ENCODE results near the gene RAI14.
A peak's percentile ranks its signal among the peaks of the same experiment; 100 is the strongest.
"Not testable (repeated sequence)": the region's sequence is repeated elsewhere in the genome, so short reads cannot be mapped to it uniquely, and the experiment has no call there.

Gene RAI14

DNA sequence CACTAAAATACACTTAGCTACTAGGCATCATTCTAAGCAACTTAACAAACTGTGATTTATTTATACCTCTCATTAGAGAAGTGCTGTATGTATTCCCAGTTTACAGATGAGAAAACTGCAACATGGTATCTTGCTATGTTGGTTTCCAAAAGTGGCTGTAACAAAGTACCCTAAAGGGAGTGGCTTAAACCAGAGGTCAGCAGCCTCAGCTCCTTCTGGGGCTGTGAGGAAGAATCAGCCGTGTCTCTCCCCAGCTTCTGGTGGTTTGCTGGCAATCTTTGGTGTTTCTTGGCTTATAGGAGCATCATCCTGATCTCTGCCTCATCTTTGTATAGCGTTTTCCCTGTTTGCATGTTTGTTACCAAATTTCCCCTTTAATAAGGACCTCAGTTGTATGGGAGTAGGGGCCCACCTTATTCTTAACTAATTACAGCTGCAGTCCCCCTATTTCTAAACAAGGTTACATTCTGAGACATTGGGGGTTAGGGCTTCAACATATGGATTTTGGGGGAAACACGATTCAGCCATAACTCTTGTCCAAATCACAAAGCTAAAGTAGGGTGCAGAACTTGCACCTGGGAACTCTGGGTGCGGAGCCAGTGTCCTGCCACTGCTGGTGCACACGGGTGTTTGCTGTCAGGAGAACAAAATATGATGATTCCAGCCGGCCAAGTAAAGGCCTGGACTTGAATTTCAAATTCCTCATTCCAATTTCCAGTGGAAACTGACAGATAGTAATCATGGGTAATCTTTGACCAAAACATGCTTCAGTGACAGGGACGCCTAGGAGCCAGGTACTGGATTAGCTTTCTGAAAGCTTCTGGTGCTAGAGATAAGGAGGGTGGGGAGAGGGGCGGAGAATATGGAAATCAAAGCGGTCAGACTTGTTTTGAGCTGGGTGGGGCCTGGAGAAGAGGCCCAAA is 43.3 kb downstream of the RAI14 start:
- no peak for DNase-seq (ENCODE audit: low spot score)

DNA sequence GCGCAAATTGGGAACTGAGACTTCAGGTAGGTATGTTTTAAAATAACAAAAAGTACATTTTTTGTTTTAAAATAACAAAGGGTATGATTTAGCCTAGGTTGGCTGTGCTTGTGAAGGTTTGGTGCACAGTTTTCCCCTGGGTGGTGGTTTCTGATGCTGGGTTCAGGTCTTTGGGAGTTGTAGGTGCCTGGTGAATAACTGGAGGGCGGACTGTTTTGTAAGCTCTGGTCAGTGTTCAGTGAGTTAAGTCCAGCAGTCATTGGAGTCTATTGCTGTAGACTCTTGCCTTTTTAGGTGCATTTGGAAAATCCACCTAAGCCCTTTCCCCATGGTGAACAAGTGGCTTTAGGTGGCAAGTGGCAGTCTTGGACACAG is 43.9 kb downstream of the RAI14 start:
- no peak for DNase-seq (ENCODE audit: low spot score)

DNA sequence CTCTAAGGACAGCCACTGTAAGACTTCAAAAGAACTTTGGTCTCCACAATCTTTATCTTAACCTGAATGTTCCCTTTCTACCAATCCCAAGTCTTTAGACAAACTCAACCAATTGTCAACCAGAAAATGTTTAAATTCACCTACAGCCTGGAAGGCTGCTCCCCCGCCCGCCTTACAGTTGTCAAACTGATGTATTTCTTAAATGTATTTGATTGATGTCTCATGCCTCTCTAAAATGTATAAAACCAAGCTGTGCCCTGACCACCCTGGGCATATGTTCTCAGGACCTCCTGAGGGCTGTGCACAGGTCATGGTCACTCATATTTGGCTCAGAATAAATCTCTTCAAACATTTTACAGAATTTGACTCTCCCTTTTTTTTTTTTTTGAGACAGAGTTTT is 45.3 kb downstream of the RAI14 start:
- DNase-seq (ENCODE audit: low spot score): not testable (repeated sequence)

DNA sequence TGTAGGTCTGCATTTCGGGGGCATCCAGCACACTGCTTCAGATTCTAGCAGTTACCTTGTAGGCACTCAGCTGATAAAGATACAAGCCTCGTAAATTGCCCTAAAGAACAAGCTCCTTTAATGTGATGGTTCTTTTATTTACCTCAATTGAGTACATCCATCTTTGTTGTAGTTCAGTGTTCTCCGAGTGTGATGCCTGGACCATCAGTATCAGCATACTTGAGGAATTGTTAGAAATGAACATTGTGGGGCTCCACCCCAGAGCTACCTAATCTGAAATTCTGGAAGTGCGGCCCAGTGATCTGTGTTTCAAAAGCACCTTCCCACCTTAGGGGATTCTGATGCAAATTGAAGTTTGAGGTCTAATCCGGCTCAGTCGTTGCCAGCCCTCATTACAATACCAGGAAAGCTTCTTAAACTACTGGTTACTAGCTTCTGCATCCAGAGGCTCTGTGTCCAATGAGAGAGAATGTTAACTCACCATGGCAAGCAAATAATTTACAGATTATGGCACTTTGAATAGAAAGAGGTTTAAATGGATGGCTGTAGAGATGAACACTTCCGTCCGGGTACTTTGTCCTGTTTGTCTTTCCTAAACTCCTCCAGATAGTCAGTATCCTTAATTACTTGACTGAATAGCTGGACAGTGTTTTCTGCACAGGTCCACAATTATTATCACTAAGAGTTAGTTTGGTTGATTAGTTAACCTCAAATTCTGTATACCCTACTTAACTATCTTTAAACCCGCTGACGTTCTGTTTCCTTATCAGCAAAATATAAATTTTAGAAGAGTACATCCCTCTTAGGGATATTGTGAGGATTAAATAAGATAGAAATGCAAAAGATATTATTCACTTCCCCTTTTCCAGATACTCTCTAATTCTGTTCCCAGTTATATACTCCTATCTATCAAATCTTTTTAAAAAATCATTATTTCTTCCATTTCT is 47.9 kb downstream of the RAI14 start:
- DNase-seq (ENCODE audit: low spot score): no peak

DNA sequence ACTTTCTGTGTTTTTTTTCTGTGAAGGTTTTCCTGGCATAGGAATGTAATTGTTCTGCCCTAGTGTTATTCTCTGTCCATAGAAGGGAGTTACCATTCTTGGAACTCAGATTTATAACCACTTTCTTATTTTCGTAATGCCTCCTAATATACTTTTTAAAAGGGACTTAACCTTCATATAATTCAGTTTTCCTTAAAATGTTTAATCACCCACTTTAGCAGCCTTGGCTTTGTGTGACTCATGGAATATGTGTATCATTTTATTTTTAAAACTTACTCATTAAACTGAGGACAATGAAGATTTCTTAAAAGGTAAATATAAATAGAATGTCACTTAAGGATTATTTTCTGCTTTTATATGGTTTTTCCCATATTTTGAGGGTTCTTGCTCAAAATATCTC is 50.0 kb downstream of the RAI14 start:
- no peak for DNase-seq (ENCODE audit: low spot score)

DNA sequence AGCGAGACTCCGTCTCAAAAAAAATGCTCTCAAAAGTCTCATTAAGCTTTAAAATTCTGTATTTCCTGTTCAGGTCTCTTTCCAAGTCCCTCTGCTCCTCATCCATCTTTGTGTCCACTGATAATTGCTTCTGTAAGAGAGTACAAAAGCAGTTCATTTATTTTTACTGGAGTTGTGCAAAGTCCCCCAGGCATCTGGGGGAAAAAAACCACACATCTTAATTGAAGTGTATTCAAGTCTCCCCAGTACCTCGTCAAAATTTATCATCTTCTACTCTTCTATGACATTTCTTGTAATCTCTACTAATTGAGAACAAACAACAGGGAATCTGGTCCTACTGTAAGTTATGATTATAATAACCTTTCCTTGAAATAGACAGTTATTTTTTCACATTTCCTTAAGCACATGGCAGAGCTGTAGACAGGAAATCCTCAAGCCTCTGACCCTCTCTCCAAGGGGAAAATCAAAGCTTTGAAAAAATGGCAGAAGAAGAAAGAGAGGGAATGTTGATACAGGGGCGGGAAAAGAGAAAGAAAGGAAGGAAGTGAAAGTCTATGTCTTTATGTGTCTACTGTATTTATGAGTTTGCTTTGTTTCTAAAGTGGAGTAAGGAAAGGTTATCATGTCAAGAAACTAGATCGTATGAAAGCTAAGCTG is 51.5 kb downstream of the RAI14 start:
- DNase-seq (ENCODE audit: low spot score): no peak

DNA sequence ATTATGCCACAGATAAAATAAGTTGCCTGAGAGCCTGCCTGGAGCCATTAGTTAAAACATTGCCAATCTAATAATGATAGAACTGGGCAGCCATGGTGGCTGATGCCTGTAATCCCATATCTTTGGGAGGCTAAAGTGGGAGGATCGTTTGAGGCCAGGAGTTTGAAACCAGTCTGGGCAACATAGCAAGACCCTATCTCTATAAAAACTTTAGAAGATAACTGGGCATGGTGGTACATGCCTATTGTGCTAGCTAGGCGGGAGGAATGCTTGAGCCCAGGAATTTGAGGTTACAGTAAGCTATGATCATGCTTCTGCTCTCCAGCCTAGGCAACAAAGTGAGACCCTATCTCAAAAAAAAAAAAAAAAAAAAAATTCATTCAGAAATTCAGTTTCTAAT is 52.6 kb downstream of the RAI14 start:
- no peak for DNase-seq (ENCODE audit: low spot score)

DNA sequence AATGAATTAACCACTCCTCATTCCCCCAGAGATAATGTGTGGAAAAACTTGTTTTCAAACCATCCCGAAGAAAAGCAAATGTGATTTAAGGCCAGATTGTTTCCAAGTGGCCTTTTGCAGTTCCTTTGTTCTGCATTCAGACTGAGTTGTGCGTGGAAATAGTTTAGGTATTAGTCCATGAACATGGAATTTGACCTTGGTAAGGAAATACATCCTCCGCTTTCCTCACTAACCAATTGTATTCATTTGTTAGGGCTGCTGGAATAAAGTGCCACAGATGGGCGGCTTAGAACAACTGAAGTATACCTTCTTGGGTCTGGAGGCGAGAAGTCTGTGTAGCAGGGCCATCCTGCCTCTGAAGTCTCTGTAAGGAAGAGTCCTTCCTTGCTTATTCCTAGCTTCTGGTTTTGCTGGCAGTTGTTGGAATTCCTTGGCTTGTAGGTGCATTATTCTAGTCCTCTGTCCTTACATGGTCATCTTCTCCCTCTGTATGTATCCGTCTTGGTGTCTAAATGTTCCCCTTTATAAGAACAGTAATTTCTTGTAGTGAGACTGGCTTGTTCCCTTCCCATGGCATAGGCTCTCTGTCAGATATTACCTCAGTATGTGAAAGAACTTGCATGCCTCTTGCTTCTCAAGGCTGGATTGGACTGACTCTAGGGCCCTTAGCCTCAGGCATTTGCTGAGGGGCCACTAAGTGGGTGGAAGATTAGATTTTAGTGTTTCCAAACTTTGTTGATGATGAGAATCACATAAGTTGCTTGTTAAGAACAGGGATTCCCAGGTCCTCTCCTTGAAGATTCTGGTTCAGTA is 53.9 kb downstream of the RAI14 start:
- DNase-seq (ENCODE audit: low spot score): no peak

DNA sequence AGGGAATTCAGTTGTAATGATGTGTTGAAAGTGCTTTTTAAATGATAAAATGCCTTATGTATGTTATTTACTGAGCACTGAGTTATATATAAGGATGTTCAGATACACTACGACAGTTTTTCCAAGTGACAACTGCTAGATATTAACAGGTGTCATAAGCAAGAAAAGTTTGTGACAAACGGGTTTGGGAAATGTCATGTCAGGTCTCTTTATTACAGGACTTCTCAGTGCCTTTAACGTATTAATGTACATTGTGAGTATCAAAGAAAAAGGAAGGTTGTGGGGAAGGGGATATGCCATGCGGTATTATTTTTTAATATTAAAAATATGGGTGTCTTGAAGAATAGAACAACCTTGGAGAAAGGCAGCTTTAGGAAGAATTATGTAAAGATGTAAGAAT is 56.4 kb downstream of the RAI14 start:
- no peak for DNase-seq (ENCODE audit: low spot score)

DNA sequence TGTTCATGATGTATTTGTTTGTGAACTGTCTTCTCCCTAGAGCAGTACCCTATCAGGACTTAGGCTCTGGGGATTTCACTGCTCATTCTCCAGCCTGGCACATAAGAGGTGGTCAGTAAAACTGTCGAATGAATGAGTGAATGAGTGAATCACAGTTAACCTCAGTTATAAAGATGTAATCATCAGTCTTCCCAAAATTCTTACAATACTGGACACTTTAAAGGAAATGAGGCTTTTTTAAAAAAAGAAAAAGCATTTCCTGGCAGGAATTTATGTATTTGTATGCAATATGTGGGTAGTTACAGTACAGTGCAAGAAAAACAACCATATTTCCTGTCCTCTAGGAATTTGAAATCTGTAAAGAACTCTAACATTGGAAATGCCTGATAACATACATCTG is 59.6 kb downstream of the RAI14 start:
- no peak for DNase-seq (ENCODE audit: low spot score)

DNA sequence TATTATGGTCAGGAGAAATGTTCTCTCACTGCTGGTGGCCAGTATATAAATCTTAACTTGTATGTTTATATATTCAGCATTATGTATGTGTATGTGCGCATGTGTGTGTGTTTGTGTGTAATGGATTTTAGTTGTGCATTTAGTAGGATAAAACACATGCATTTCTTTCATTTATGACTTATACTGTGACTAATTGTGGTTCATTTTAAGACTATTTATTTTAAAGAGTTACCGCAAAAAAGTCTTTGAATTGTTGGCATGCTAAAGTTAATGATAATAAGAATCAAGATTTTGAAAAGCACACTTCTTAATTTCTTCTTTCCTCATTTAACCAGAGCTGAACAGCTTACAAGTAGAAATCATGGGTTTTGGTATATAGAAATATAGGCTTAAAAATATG is 60.9 kb downstream of the RAI14 start:
- no peak for DNase-seq (ENCODE audit: low spot score)

DNA sequence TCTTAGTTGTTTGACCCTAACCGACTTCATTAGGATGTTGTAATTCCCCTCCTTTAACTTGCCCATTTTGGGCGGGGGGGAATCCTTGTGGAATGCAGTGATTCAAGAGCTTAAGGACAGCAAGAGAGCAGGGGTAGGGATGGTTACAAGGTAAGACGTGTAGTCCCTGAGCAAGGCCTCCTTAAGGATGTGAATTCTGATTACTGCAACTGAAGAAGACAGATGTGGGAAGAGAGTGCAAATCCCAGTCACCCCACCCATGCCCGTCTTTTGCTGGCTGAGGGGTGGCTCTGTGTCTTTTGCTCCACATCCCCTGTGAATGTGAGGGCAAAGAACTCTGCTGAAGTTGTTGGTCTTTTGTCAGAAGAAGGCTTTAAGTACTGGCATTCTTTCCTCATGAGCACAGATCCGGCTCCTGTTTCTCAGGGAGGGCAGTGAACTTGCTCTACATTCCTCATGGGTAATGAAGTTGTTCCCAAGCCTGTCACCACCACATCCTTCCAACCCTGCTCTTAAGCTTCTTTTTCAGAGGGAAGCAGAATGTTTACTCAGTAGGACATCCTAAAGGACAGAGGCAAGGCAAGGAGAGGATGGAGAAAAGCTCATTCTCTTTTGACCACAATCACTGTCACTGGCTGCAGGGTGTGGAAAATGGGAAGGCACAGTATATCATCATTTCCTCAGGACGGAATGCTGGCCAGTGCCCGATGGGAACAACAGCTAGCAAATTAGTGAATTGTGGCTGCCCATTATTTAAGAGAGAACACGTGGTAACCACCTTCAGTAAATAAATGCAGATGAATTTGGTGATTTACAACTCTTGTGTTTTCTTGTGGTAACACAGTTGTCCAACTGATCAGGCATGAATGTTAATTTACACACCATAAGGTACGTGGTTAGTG is 61.5 kb downstream of the RAI14 start:
- peak; percentile 14 for DNase-seq (ENCODE audit: low spot score)

DNA sequence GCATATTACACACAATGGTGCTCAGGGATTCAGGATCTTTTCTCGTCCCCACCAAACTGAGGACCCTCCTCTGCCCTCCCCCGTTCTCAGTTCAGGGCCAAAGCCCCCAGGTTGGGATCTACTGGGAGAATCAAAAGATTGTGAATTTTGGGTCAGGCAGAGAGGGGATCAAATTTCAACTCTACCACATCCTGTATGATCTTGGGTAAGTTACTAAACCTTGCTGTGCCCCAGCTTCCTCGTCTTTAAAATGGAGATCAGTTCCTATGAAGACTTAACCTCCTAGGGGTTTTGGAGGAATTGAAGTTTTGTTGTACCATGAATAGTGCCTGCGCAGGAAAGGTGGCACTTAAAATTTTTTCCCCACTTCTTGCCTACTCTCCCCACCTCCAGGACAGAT is 62.4 kb downstream of the RAI14 start:
- DNase-seq (ENCODE audit: low spot score): no peak

DNA sequence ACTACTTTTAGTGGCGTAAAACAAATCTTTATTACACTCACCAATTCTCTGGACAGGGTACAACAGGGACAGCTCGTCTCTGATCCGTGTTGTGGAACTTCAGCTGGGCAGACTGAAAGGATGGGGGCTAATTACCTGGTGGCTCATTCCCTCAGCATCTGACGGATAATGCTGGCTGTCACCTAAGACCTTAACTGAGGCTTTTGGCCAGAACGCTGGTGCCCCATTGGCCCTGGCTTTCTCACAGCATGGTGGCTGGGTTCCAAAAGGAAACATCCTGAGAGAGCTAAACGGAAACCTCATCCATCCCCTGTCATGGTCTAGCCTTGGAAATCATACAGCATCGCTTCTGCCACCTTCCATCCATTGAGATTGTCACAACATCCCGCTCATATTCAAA is 62.9 kb downstream of the RAI14 start:
- DNase-seq (ENCODE audit: low spot score): peak; percentile 31

DNA sequence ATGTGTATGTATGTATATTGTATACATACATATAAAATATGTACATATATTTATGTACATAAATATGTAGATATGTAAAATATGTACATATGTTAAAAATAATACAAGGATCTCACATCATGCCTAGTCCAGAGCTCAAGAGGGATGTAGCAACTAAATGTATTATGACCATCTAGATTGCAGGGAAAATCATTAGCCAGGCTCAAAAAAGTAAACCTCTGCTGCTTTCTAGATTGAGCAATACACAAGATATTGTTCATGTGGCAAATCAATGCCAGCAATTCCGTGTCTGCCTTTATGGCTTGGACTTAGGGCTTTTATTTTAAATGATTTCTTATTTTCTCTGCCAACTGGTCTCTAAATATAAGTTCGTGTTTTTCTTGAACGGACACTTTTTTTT is 65.2 kb downstream of the RAI14 start:
- no peak for DNase-seq (ENCODE audit: low spot score)

DNA sequence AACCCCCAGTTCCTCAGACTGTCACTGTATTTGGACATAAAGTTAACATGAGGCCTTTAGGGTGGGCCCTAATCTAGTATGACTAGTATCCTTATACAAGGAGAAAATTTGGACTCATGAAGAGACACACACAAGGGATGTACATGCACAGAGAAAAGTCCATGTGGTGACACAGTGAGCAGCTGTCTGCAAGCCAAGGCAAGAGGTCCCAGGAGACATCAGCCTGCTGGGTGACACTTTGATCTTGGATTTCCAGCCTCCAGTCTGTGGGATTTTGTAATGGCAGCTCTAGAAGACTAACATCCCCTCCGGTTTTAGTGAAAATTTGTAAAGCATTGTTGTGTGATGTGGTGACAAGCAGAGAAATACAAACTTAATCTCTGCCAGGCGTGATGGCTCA is 66.1 kb downstream of the RAI14 start:
- DNase-seq (ENCODE audit: low spot score): no peak

DNA sequence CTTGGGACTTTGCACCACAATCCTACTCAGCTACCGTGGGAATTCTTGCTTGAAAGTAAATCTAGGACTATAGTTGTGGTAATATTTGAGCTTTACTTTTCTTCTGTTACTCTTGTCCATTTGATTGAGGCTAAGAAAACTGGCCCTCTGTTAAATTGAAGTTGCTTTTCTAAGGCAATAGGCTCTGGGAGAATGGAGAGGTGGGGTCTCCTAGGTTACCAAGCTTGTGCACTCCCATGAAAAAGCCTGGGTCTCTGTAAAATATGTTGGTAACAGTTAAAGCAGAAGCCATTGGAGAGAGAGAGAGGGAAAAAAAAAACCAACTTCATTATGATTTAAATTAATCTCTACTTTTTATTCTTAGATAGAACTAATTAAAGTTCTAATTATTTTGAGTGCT is 68.6 kb downstream of the RAI14 start:
- DNase-seq (ENCODE audit: low spot score): no peak

DNA sequence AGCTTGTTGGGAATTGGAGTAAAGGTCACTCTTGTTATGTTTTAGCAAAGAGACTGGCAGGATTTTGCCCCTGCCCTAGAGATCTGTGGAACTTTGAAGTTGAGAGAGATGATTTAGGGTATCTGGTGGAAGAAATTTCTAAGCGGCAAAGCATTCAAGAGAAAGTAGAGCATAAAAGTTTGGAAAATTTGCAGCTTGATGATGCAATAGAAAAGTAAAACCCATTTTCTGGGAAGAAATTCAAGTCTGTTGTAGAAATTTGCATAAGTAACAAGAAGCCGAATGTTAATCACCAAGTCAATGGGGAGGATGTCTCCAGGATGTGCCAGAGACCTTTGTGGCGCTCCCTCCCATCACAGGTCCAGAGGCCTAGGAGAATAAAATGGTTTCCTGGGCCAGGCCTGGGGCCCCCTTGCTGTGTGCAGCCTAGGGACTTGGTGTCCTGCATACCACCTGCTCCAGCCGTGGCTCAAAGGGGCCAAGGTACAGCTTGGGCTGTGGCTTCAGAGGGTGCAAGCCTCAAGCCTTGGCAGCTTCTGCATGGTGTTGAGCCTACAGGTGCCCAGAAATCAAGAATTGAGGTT is 71.1 kb downstream of the RAI14 start:
- not testable (repeated sequence) for DNase-seq (ENCODE audit: low spot score)

DNA sequence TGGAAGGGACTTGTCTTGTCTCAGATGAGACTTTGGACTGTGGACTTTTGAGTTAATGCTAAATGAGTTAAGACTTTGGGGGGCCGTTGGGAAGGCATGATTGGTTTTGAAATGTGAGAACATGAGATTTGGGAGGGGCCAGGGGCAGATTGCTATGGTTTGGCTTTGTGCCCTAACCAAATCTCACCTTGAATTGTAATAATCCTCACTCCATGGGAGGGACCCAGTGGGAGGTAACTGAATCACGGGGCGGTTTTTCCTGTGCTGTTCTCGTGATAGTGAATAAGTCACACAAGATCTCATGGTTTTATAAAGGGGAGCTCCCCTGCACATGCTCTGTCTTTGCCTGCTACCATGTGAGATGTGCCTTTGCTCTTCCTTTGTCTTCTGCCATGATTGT is 72.1 kb downstream of the RAI14 start:
- DNase-seq (ENCODE audit: low spot score): no peak

Measured in cerebellar cortex (tissue), 1 donor.